A549 (cell line): ENCODE data around the gene ODAD3. TPM values are rescaled to one million over a fixed set of nuclear protein-coding genes. Genes with fewer than 3 reads are reported as not detected.
A peak's percentile ranks its signal among the peaks of the same experiment; 100 is the strongest.
"Not testable (repeated sequence)": the region's sequence is repeated elsewhere in the genome, so short reads cannot be mapped to it uniquely, and the experiment has no call there.

Source experiments
- ATAC-seq, 2 experiments: fragments of 200-7000 bp in 1 of 2; fragments of >200 bp in 1 of 2; cut with Nextera tagmentation in 1 of 2; cut with Tn5 transposase in 1 of 2; 3 replicates each; pipeline versions ENCODE4 v1.8.0 to v1.9.1; 2018 to 2020; ENCODE audit warnings: mild to moderate bottlenecking in 1 of 2, moderate library complexity in 1 of 2
- CTCF ChIA-PET: fragments of 300-600 bp; sonication (Branson Sonifier 250); formaldehyde crosslinking; extraction: SDS; loops from one replicate; lab custom pipeline; 2021; ENCODE audit warnings: antibody characterized with exemption, inconsistent platforms; lab: Yijun Ruan, JAX
- POLR2A ChIA-PET: fragments of 350-600 bp; formaldehyde crosslinking; extraction: SDS; loops from one replicate; lab custom pipeline; 2021; ENCODE audit warnings: antibody characterized with exemption, inconsistent platforms; lab: Yijun Ruan, JAX
- DNase-seq, 2 experiments: peaks; one replicate each; pipeline versions ENCODE4 v3.0.0 to v3.0.0-alpha.2; 2011 to 2016; ENCODE audit warnings: low read depth in 1 of 2, low spot score in 1 of 2
- FAIRE-seq: peaks from 2 replicates; lab custom pipeline; 2011; peaks lifted over from hg19 to GRCh38; lab: Jason Lieb, UNC
- H3K27ac ChIP-seq, 2 experiments: fragments of >200 bp; sonication (Bioruptor Twin); formaldehyde crosslinking; 3 replicates each; pipeline ENCODE4 v1.5.1; 2016 to 2017
- H3K4me1 ChIP-seq: fragments of >200 bp; sonication (Bioruptor Twin); formaldehyde crosslinking; 3 replicates; pipeline ENCODE4 v1.6.1; 2016
- H3K4me2 ChIP-seq: fragments of >200 bp; sonication (Bioruptor Twin); formaldehyde crosslinking; 3 replicates; pipeline ENCODE4 v1.6.1; 2016
- H3K4me3 ChIP-seq: fragments of >200 bp; sonication (Bioruptor Twin); formaldehyde crosslinking; 3 replicates; pipeline ENCODE4 v1.5.1; 2016
- H3K9me3 ChIP-seq: fragments of >200 bp; sonication (Bioruptor Twin); formaldehyde crosslinking; 3 replicates; pipeline ENCODE4 v1.6.1; 2016
- BHLHE40 ChIP-seq: IDR thresholded peaks from 2 replicates; pipeline ENCODE4 v1.6.1; 2012; ENCODE audit warnings: low read depth, low read length, inconsistent platforms
- CBX8 ChIP-seq: fragments of 200-600 bp; sonication (generic); IDR thresholded peaks from 2 replicates; pipeline ENCODE4 v1.6.1; 2016
- CEBPB ChIP-seq, 2 experiments: fragments of >200 bp in 1 of 2; sonication (Bioruptor Twin) in 1 of 2; formaldehyde crosslinking in 1 of 2; IDR thresholded peaks; 2 replicates each; pipeline ENCODE4 v1.6.1; 2012 to 2016
- EHMT2 ChIP-seq: fragments of 200-600 bp; sonication (generic); IDR thresholded peaks from 2 replicates; pipeline ENCODE4 v1.6.1; 2016; ENCODE audit warnings: antibody characterized with exemption, low read depth, mild to moderate bottlenecking, moderate library complexity
- FOSB ChIP-seq: fragments of 250-450 bp; sonication (Bioruptor Pico); IDR thresholded peaks from 2 replicates; pipeline ENCODE4 v1.5.0; 2020; ENCODE audit warnings: mild to moderate bottlenecking, moderate library complexity
- FOXS1 ChIP-seq: fragments of 250-450 bp; sonication (Bioruptor Pico); IDR thresholded peaks from 2 replicates; pipeline ENCODE4 v1.5.0; 2020; ENCODE audit warnings: mild to moderate bottlenecking, moderate library complexity
- GATA3 ChIP-seq: IDR thresholded peaks from 2 replicates; pipeline ENCODE4 v1.6.1; 2012; ENCODE audit warnings: borderline replicate concordance
- HOXA7 ChIP-seq: fragments of 250-450 bp; sonication (Bioruptor Pico); IDR thresholded peaks from 2 replicates; pipeline ENCODE4 v1.5.0; 2020; ENCODE audit warnings: mild to moderate bottlenecking, moderate library complexity
- HOXB13 ChIP-seq: fragments of 250-450 bp; sonication (Bioruptor Pico); IDR thresholded peaks from 2 replicates; pipeline ENCODE4 v1.5.0; 2020; ENCODE audit warnings: low read depth, mild to moderate bottlenecking, moderate library complexity
- MAZ ChIP-seq: fragments of 150-350 bp; IDR thresholded peaks from 2 replicates; pipeline ENCODE4 v1.6.1; 2014; ENCODE audit warnings: antibody characterized with exemption, low read depth, low read length, borderline replicate concordance
- MYC ChIP-seq: IDR thresholded peaks from 2 replicates; pipeline ENCODE4 v1.6.1; 2012; ENCODE audit warnings: mild to moderate bottlenecking, inconsistent platforms, low read length, improper control_type of control experiment, borderline replicate concordance
- NPAS2 ChIP-seq: fragments of 250-450 bp; sonication (Bioruptor Pico); IDR thresholded peaks from 2 replicates; pipeline ENCODE4 v1.8.0; 2022; ENCODE audit warnings: mild to moderate bottlenecking, moderate library complexity, borderline replicate concordance
- POLR2AphosphoS2 ChIP-seq: conservative IDR thresholded peaks from 2 replicates; pipeline ENCODE4 v1.6.1; 2012; ENCODE audit warnings: low read length, improper control_type of control experiment, inconsistent platforms
- RAD21 ChIP-seq, 2 experiments: fragments of >200 bp in 1 of 2; sonication (Bioruptor Twin) in 1 of 2; formaldehyde crosslinking in 1 of 2; IDR thresholded peaks in 1 of 2; conservative IDR thresholded peaks in 1 of 2; 2 replicates in 1 of 2; 3 replicates in 1 of 2; pipeline ENCODE4 v1.6.1; 2012 to 2018; ENCODE audit warnings: inconsistent platforms in 1 of 2
- SMC3 ChIP-seq: fragments of >200 bp; sonication (Bioruptor Twin); formaldehyde crosslinking; IDR thresholded peaks from 3 replicates; pipeline ENCODE4 v1.6.1; 2018; ENCODE audit warnings: inconsistent platforms
- TFCP2L1 ChIP-seq: fragments of 250-450 bp; sonication (Bioruptor Pico); IDR thresholded peaks from 2 replicates; pipeline ENCODE4 v1.5.0; 2021; ENCODE audit warnings: mild to moderate bottlenecking
- TP53 ChIP-seq: fragments of 250-450 bp; sonication (Bioruptor Pico); IDR thresholded peaks from 2 replicates; pipeline ENCODE4 v1.5.0; 2021; ENCODE audit warnings: mild to moderate bottlenecking, moderate library complexity
- USF2 ChIP-seq: fragments of 450-650 bp; IDR thresholded peaks from 2 replicates; pipeline ENCODE4 v1.6.1; 2014; ENCODE audit warnings: antibody characterized with exemption
- ZC3H11A ChIP-seq: fragments of 450-650 bp; IDR thresholded peaks from 2 replicates; pipeline ENCODE4 v1.6.1; 2014; ENCODE audit warnings: antibody characterized with exemption, mild to moderate bottlenecking
- ZFP36 ChIP-seq: fragments of 450-650 bp; IDR thresholded peaks from 2 replicates; pipeline ENCODE4 v1.6.1; 2014; ENCODE audit warnings: borderline replicate concordance; ENCODE audit not compliant: partially characterized antibody
- WGBS: methylation state at CpG from one replicate; pipeline ENCODE4 v1.1.6; 2017; ENCODE audit errors: missing lambda C conversion rate; 5-methylcytosine and 5-hydroxymethylcytosine counted together
- polyA plus RNA-seq, 4 experiments: library from polyadenylated mRNA; depleted of rRNA in 3 of 4; stranded (reverse); fragments of >200 nt; fragmentation: RNase III in 1 of 4; extraction: RNeasy Plus Mini Kit Qiagen cat#74134 plus additional on column Dnase treatment in 1 of 4; gene quantifications; 2 replicates in 3 of 4; 3 replicates in 1 of 4; pipeline ENCODE4 v1.2.3, GENCODE V29; 2011 to 2017
- TF ChIP-seq, protein P1 (sequence below): IDR thresholded peaks from 2 replicates; pipeline ENCODE4 v1.6.1; 2012

ODAD3 gene
- polyA plus RNA-seq, 2 of the 4 experiments (the other 2 are of a cell fraction), result 0.70 to 0.99 TPM

DNA sequence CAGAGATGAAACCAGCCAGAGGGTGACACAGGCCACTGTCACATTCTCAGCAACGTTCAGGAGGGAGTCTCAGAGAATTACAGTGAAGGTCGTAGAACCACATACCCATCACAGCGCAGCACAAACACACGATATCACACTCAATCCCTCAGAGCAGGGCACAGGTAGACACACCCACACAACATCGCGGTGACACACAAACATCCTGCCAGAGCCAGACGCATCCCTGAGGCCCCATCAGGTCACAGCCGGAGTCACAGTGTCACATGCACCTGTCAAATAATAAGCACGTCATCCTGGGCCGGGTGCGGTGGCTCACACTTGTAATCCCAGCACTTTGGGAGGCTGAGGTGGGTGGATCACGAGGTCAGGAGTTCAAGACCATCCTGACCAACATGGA is 28.5 kb upstream of the ODAD3 start:
- ChIA-PET POLR2A (no interaction called here), CTCF (interaction anchor here (1.1 kb wide), 1 partner anchor 19 kb away, joined by 4 read pairs; no protein-coding TSS in a partner anchor)
- ATAC-seq (no peak), FAIRE-seq (no peak), DNase-seq (no peak)
- Histone ChIP-seq H3K4me3 (no peak overlapping the region), H3K4me2 (no peak overlapping the region), H3K9me3 (no peaks in the 10 kb centered on the region), H3K4me1 (no peaks in the 10 kb centered on the region), H3K27ac (no peak overlapping the region)
- TF ChIP-seq CBX8, result no peak
- TF ChIP-seq FOSB (CRISPR knock-in tag), result no peak
- TF ChIP-seq CEBPB (IDR thresholded peaks at IDR 0.05), result no peak
- no peak for TF ChIP-seq HOXA7 (CRISPR knock-in tag)
- TF ChIP-seq BHLHE40, result no peak
- no peak for TF ChIP-seq FOXS1 (CRISPR knock-in tag)
- no peak for TF ChIP-seq HOXB13 (CRISPR knock-in tag)
- no peak for TF ChIP-seq MAZ
- WGBS, result 60% methylated on average over 3 of the region's 12 CpGs

DNA sequence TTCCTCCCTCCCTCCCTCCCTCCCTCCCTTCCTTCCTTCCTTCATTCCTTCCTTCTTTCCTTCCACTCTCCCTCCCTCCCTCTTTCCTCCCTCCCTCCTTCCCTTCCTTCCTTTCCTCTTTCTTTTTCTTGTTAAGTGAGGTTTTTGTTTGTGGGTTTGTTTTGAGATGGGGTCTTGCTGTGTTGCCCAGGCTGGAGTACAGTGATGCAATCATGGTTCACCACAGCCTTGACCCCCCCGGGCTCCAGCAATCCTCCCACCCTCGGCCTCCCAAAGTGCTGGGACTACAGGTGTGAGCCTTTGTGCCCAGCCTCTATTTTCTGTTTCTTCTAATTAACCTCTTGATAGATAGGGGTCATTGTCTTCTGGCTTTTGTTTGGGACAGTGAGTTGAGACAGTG is 26.5 kb upstream of the ODAD3 start:
- ATAC-seq, result no peak
- 13% methylated on average over 2 of the region's 2 CpGs for WGBS
- POLR2A ChIA-PET, result no interaction called here

DNA sequence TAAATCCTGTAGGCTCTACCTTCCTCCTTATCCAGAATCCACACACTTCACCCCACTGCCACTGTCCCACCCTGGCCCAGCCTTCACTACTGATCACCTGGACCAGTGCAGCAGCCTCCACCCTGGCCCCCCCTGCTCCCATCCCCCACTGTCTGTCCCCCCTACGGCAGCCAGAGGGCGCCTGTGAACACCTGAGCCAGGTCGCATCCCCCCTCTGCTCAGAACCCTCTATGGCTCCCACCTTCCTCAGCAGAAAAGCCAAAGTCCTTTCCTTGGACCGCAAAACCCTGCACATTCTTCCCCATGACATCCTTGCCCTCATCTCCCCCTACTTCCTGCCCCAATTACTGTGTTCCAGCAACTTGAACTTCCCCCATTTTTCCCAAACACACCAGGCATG is 25.3 kb upstream of the ODAD3 start:
- Histone ChIP-seq H3K9me3 (no peaks in the 10 kb centered on the region), H3K27ac (no peak overlapping the region)
- CTCF ChIA-PET, result no interaction called here
- FAIRE-seq, result no peak
- TF ChIP-seq HOXB13 (CRISPR knock-in tag) (no peak), TFCP2L1 (CRISPR knock-in tag) (no peak), NPAS2 (CRISPR knock-in tag) (no peak), RAD21 (conservative IDR thresholded peaks at IDR 0.05 in 1 of 2, IDR thresholded peaks at IDR 0.05 in 1 of 2) (peak in 1 of 2 experiments; percentile 11; a peak in 1 of 5 replicates), POLR2AphosphoS2 (no peak), ZFP36 (peak; percentile 77), EHMT2 (no peak), SMC3 (no peak), USF2 (no peak)
- TF ChIP-seq, all 56 proteins: peak for 2
- POLR2A ChIA-PET, result no interaction called here
- WGBS, result 29% methylated on average over 2 of the region's 4 CpGs
- ATAC-seq (peak; percentile 20 to 42; a peak in 1 of 6 replicates), DNase-seq (no peak)
- Histone ChIP-seq H3K4me1 (no peaks in the 10 kb centered on the region), H3K4me2 (no peak overlapping the region), H3K4me3 (no peak overlapping the region)

More for the DNA sequence above, 26.5 kb upstream of the ODAD3 start:
- TF ChIP-seq ZC3H11A (no peak), TP53 (CRISPR knock-in tag) (no peak), MYC (no peak), ZFP36 (no peak), GATA3 (no peak), FOXS1 (CRISPR knock-in tag) (no peak), TFCP2L1 (CRISPR knock-in tag) (no peak)
- TF ChIP-seq, protein P1, sequence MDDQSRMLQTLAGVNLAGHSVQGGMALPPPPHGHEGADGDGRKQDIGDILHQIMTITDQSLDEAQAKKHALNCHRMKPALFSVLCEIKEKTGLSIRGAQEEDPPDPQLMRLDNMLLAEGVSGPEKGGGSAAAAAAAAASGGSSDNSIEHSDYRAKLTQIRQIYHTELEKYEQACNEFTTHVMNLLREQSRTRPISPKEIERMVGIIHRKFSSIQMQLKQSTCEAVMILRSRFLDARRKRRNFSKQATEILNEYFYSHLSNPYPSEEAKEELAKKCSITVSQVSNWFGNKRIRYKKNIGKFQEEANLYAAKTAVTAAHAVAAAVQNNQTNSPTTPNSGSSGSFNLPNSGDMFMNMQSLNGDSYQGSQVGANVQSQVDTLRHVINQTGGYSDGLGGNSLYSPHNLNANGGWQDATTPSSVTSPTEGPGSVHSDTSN, result no peak
- TF ChIP-seq, all 56 proteins: peak for 0
- Histone ChIP-seq H3K4me2 (no peak overlapping the region), H3K27ac (no peak overlapping the region), H3K9me3 (no peaks in the 10 kb centered on the region), H3K4me1 (no peaks in the 10 kb centered on the region), H3K4me3 (no peak overlapping the region)
- CTCF ChIA-PET, result interaction anchor here (0.6 kb wide), 1 partner anchor 325 kb away, joined by 4 read pairs; no protein-coding TSS in a partner anchor
- DNase-seq, result no peak
- FAIRE-seq, result no peak

DNA sequence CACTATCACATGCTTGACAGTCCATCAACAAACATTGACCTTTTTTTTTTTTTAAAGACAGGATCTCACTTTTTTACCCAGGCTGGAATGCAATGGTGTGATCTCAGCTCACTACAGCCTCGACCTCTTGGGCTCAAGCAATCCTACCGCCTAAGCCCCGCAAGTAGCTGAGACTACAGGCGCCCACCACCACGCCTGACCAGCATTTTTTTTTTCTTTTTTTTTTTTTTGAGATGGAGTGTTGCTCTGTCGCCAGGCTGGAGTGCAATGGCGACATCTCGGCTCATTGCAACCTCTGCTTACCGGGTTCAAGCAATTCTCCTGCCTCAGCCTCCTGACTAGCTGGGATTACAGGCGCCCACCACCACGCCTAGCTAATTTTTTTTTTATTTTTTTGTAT is 24.0 kb upstream of the ODAD3 start:
- H3K27ac ChIP-seq, H3K4me2 ChIP-seq, ATAC-seq, H3K9me3 ChIP-seq, DNase-seq, H3K4me3 ChIP-seq, POLR2A ChIA-PET, FAIRE-seq, H3K4me1 ChIP-seq: not testable (repeated sequence)
- CTCF ChIA-PET, result interaction anchor here (0.8 to 1.6 kb wide), 4 partner anchors 9 to 168 kb away, joined by 3 to 6 read pairs (median 3); partner anchors contain the start of gene ELOF1
- WGBS, result 53% methylated on average over 11 of the region's 11 CpGs
